Neural progenitor cell (in vitro differentiated cells): ENCODE results near the gene PROK1. TPM values are rescaled to one million over a fixed set of nuclear protein-coding genes. Genes with fewer than 3 reads are reported as not detected.
"Not testable (repeated sequence)": the region's sequence is repeated elsewhere in the genome, so short reads cannot be mapped to it uniquely, and the experiment has no call there.

Source experiments
- DNase-seq: peaks from one replicate; pipeline ENCODE4 v3.0.0-alpha.2; 2016; ENCODE audit warnings: low spot score
- H2AFZ ChIP-seq: fragments of 200-600 bp; sonication (generic); replicated peaks from 2 replicates; pipeline ENCODE4 v1.6.1; 2016; ENCODE audit warnings: antibody characterized with exemption
- H3F3A ChIP-seq: fragments of 200-600 bp; sonication (generic); 2 replicates; pipeline ENCODE4 v1.6.1; 2016; ENCODE audit warnings: antibody characterized with exemption, low read depth
- H3K27ac ChIP-seq: fragments of 200-600 bp; sonication (generic); 2 replicates; pipeline ENCODE4 v1.5.1; 2016; ENCODE audit warnings: mild to moderate bottlenecking
- H3K27me3 ChIP-seq: fragments of 200-600 bp; sonication (generic); 2 replicates; pipeline ENCODE4 v1.6.1; 2016; ENCODE audit warnings: mild to moderate bottlenecking, moderate library complexity
- H3K36me3 ChIP-seq: fragments of 200-600 bp; sonication (generic); 2 replicates; pipeline ENCODE4 v1.5.1; 2016
- H3K4me1 ChIP-seq: fragments of 200-600 bp; sonication (generic); 2 replicates; pipeline ENCODE4 v1.6.1; 2016; ENCODE audit warnings: mixed run types
- H3K4me2 ChIP-seq: fragments of 200-600 bp; sonication (generic); 2 replicates; pipeline ENCODE4 v1.6.1; 2016
- H3K4me3 ChIP-seq: fragments of 200-600 bp; sonication (generic); 2 replicates; pipeline ENCODE4 v1.5.1; 2016
- H3K79me2 ChIP-seq: fragments of 200-600 bp; sonication (generic); 2 replicates; pipeline ENCODE4 v1.6.1; 2016; ENCODE audit warnings: low read depth
- H3K9ac ChIP-seq: fragments of 200-600 bp; sonication (generic); 2 replicates; pipeline ENCODE4 v1.6.1; 2016
- H3K9me3 ChIP-seq: fragments of 200-600 bp; sonication (generic); 2 replicates; pipeline ENCODE4 v1.5.1; 2016; ENCODE audit warnings: low read depth
- H4K20me1 ChIP-seq: fragments of 200-600 bp; sonication (generic); 2 replicates; pipeline ENCODE4 v1.6.1; 2016; ENCODE audit warnings: low read depth
- H3K27ac Mint-ChIP-seq: 3 replicates; pipeline ENCODE4 v1.8.0; 2021; ENCODE audit warnings: mixed read lengths
- H3K27me3 Mint-ChIP-seq: 2 replicates; pipeline ENCODE4 v1.8.0; 2022; ENCODE audit warnings: low read depth, mild to moderate bottlenecking, inconsistent platforms, moderate library complexity, mixed read lengths; ENCODE audit not compliant: insufficient read depth
- H3K36me3 Mint-ChIP-seq: 3 replicates; pipeline ENCODE4 v1.8.0; 2021; ENCODE audit warnings: mixed read lengths
- H3K4me1 Mint-ChIP-seq: 3 replicates; pipeline ENCODE4 v1.8.0; 2021; ENCODE audit warnings: mixed read lengths
- H3K4me3 Mint-ChIP-seq: 3 replicates; pipeline ENCODE4 v1.8.0; 2021; ENCODE audit warnings: mild to moderate bottlenecking, moderate library complexity, mixed read lengths
- H3K9me3 Mint-ChIP-seq: 3 replicates; pipeline ENCODE4 v1.8.0; 2020; ENCODE audit warnings: mixed read lengths
- CTCF ChIP-seq: fragments of 200-600 bp; sonication (generic); IDR thresholded peaks from 2 replicates; pipeline ENCODE4 v1.5.1; 2017; ENCODE audit warnings: antibody characterized with exemption, mild to moderate bottlenecking
- EZH2 ChIP-seq: fragments of 200-600 bp; sonication (generic); IDR thresholded peaks from 2 replicates; pipeline ENCODE4 v1.6.1; 2017; ENCODE audit warnings: antibody characterized with exemption, mild to moderate bottlenecking, moderate library complexity
- EZH2phosphoT487 ChIP-seq: fragments of 200-600 bp; sonication (generic); IDR thresholded peaks from 2 replicates; pipeline ENCODE4 v1.6.1; 2017; ENCODE audit warnings: antibody characterized with exemption
- total RNA-seq: library from RNA; depleted of rRNA; stranded (reverse); fragments of >200 nt; gene quantifications from 2 replicates; pipeline ENCODE4 v1.2.3, GENCODE V29; 2015; ENCODE audit warnings: low replicate concordance

The PROK1 gene
- total RNA-seq, 1 donor from 2014 or later: not detected

DNA sequence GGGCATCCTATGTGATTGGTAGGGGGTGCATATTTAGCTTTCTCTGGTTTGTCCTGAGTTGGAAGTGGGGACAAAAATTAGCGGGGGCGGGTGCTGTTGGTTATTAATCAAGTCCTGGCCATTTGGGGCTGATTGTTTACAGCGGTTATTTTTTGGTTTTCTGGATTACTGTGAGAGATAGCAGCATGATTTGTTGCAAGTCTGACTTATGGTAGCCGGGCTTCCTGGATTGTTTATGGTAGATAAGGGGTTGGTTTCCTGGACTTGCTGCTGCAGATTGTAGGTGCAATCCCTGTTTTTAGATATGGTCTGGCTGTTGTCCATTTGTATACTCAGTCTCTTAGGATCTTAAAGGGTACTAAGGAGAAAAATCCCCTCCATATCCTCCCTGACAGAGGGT is 12.1 kb upstream of the PROK1 start:
- H3K27me3 ChIP-seq: no peaks in the 10 kb centered on the region
- H3K4me1 Mint-ChIP-seq: peaks cover 20% of the 10 kb centered on the region
- H3K4me1 ChIP-seq: peaks cover 4% of the 10 kb centered on the region
- DNase-seq: no peak
- H3K4me3 ChIP-seq: no peak overlapping the region
- H3K4me2 ChIP-seq: no peak overlapping the region
- no peaks in the 10 kb centered on the region for H3K9me3 ChIP-seq
- peaks cover 9% of the 10 kb centered on the region for H3K27me3 Mint-ChIP-seq
- H3K9ac ChIP-seq: no peak overlapping the region
- TF ChIP-seq CTCF (no peak), EZH2 (no peak), EZH2phosphoT487 (no peak)
- no peak overlapping the region for H3K27ac ChIP-seq
- H2AFZ ChIP-seq: no peak overlapping the region
- no peaks in the 10 kb centered on the region for H4K20me1 ChIP-seq
- H3K36me3 ChIP-seq: no peaks in the 10 kb centered on the region
- H3K4me3 Mint-ChIP-seq: no peak overlapping the region
- no peaks in the 10 kb centered on the region for H3F3A ChIP-seq
- H3K27ac Mint-ChIP-seq: no peak overlapping the region
- no peaks in the 10 kb centered on the region for H3K36me3 Mint-ChIP-seq
- no peaks in the 10 kb centered on the region for H3K9me3 Mint-ChIP-seq
- H3K79me2 ChIP-seq: no peaks in the 10 kb centered on the region

- Mint-ChIP-seq H3K27me3 (peaks cover 11% of the 10 kb centered on the region), H3K4me1 (peaks cover 16% of the 10 kb centered on the region)
- not testable (repeated sequence) for H3K27ac ChIP-seq, H3K4me2 ChIP-seq, H3K4me3 Mint-ChIP-seq, H3K27ac Mint-ChIP-seq, H3K27me3 ChIP-seq, H3K9ac ChIP-seq, H2AFZ ChIP-seq, H3K9me3 ChIP-seq, H4K20me1 ChIP-seq, H3F3A ChIP-seq, H3K4me3 ChIP-seq, H3K4me1 ChIP-seq, H3K36me3 Mint-ChIP-seq, H3K9me3 Mint-ChIP-seq, H3K36me3 ChIP-seq, H3K79me2 ChIP-seq, DNase-seq
Measured at GRCh38 chr1:110439873-110440272, 11.1 kb upstream of the PROK1 start.

- H3K36me3 Mint-ChIP-seq: no peaks in the 10 kb centered on the region
- Histone ChIP-seq H3K27me3 (no peaks in the 10 kb centered on the region), H3K4me3 (no peak overlapping the region), H3K4me1 (no peaks in the 10 kb centered on the region), H3K4me2 (no peak overlapping the region), H3K9me3 (no peaks in the 10 kb centered on the region), H3F3A (no peaks in the 10 kb centered on the region), H2AFZ (no peak overlapping the region), H3K36me3 (no peaks in the 10 kb centered on the region), H3K27ac (no peak overlapping the region), H3K9ac (no peak overlapping the region), H4K20me1 (no peaks in the 10 kb centered on the region), H3K79me2 (no peaks in the 10 kb centered on the region)
- H3K9me3 Mint-ChIP-seq: no peaks in the 10 kb centered on the region
- no peak overlapping the region for H3K4me3 Mint-ChIP-seq
- peaks cover 8% of the 10 kb centered on the region for H3K27me3 Mint-ChIP-seq
- TF ChIP-seq EZH2 (no peak), CTCF (no peak), EZH2phosphoT487 (no peak)
- DNase-seq: no peak
- H3K27ac Mint-ChIP-seq: no peak overlapping the region
- H3K4me1 Mint-ChIP-seq: peaks cover 16% of the 10 kb centered on the region
Measured at GRCh38 chr1:110440877-110441276, 10.1 kb upstream of the PROK1 start.

- Histone ChIP-seq H3K9me3 (no peaks in the 10 kb centered on the region), H3K4me2 (no peak overlapping the region), H3K9ac (no peak overlapping the region), H3K27ac (no peak overlapping the region), H4K20me1 (no peaks in the 10 kb centered on the region), H3K79me2 (no peaks in the 10 kb centered on the region), H3K36me3 (no peaks in the 10 kb centered on the region), H3F3A (no peaks in the 10 kb centered on the region), H3K27me3 (no peaks in the 10 kb centered on the region), H3K4me1 (no peaks in the 10 kb centered on the region), H2AFZ (peak overlapping the region; percentile 42), H3K4me3 (no peak overlapping the region)
- no peaks in the 10 kb centered on the region for H3K9me3 Mint-ChIP-seq
- TF ChIP-seq EZH2 (no peak), CTCF (no peak), EZH2phosphoT487 (no peak)
- H3K4me3 Mint-ChIP-seq: no peak overlapping the region
- peaks cover 8% of the 10 kb centered on the region for H3K27me3 Mint-ChIP-seq
- H3K4me1 Mint-ChIP-seq: peaks cover 8% of the 10 kb centered on the region
- no peak for DNase-seq
- no peak overlapping the region for H3K27ac Mint-ChIP-seq
- no peaks in the 10 kb centered on the region for H3K36me3 Mint-ChIP-seq
Measured at GRCh38 chr1:110441888-110442287, 9.1 kb upstream of the PROK1 start.
